Stimulated activated CD4-positive, alpha-beta T cell treated with anti-CD3 and anti-CD28 coated beads, Interleukin-12 subunit alpha, Interleukin-12 subunit beta, amount 100 ng/mL, for 48 hours (primary cell): Measurements from ENCODE around the gene RPTOR.
"Not testable (repeated sequence)": the region's sequence is repeated elsewhere in the genome, so short reads cannot be mapped to it uniquely, and the experiment has no call there.

Experiments
- DNase-seq, 3 donors: peaks; one replicate each; pipeline ENCODE4 v3.0.0-alpha.2; 2020; ENCODE audit warnings: low read depth in 2 of 3, low spot score in 1 of 3

Gene RPTOR

DNA sequence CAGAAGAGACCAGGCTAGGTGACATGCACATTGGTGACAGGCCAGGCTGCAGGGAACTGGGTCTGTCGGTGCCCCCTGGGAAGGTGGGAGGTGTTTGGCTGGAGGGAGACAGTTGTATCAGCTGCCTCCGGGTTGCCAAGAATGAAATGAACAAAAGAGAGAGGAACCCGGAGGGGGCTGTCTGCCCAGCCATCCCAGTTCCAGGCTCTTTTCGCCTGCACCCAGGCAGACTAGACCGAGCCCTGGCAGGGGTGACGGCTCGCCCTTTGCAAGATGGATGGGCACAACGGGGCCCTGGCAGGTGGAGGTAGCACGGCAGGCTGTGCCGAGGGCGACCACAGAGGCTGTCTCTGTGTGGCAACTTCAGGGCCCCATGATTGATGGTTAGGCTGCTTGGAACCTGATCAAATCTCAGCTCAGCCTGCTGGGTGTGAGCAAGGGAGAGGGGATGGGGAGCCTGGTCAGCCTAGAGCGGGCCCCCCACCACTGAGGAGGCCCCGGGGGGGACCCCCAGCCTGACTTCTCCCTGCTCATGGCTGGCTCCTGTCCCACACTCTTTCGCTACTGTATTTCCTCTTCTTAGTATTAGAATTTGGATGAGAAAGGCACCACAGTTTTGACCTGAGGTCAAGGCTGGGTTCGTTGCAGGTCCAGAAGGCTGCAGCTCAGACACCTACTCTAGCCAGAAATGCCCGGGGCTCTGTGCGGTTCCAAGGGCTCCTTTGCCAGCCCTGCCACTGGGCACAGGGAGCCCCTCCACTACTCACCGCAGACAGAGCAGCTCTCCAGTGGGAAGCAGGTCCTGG lies 328.1 kb downstream of the RPTOR start:
- DNase-seq: no peak

DNA sequence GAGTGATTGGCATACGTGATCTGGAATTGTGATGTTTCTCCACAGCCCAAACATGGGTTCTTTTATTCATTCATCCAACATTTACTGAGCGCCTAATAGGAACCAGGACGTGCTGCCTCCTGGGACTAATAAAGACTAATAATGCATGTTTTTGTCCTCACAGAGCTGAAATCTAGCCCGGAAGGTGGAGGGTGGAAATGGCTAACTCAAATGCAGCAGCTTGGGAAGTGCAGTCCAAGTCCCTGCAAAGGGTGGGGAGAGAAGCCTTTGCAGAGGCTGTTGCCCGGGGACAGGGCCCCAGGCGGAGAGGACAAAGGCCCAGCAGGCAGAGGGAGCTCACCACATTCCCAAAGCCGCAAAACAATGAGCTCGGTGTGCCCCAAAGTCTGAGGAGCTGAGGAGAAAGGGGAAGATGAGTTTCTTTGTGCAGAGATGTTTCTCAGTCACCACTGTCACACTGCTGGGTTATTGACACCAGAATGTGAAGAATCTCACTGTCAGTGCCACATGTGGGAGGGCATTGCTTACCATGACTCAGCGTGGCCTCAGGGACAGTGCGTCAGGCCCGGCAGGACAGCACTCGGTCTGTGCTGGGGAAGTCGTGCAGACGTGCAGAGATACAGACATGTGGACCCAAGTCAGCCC lies 328.8 kb downstream of the RPTOR start:
- no peak for DNase-seq

DNA sequence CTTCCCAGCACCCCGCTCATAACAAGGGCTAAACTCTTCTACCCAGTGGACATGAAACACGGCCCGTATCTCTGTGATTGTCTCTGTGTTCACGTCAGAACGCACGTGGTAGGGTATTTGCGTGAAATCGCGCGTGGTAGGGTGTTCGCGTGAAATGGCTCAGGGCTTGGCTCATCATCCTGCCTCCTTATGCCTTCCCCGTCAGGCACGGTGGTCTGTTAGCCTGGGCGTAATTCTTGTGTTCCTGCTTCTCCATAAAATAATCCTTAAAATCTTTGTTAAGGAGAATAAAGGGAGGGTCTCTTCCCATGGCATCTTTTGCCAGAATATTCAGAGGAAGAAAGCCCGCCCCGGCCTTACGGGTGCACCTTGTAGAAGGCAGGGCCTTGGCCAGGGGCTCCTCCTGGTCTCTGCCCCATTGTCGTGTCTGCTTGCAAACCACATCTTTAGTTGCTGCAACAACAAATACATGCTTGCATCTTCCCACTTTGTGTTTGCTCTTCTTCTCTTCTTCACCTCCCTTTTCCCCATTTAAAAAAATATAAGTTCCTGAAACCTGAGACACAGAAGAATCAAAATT lies 330.3 kb downstream of the RPTOR start:
- no peak for DNase-seq

DNA sequence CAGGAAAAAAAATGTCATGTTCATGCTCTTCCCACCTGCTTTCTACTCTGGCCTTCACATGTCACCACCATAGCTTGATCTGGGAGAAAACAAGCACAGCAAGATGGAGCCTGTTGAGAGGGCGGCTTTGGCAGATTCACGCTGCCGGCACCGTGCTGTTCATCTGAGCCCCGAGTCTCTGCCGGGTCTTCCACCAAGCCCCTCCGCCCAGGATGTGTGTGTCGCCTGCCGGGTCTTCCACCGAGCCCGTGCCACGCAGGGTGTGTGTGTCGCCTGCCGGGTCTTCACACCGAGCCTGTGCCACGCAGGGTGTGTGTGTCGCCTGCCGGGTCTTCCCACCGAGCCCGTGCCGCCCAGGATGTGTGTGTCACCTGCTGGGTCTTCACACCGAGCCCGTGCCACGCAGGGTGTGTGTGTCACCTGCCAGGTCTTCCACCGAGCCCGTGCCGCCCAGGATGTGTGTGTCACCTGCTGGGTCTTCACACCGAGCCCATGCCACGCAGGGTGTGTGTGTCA lies 330.9 kb downstream of the RPTOR start:
- DNase-seq: not testable (repeated sequence)

DNA sequence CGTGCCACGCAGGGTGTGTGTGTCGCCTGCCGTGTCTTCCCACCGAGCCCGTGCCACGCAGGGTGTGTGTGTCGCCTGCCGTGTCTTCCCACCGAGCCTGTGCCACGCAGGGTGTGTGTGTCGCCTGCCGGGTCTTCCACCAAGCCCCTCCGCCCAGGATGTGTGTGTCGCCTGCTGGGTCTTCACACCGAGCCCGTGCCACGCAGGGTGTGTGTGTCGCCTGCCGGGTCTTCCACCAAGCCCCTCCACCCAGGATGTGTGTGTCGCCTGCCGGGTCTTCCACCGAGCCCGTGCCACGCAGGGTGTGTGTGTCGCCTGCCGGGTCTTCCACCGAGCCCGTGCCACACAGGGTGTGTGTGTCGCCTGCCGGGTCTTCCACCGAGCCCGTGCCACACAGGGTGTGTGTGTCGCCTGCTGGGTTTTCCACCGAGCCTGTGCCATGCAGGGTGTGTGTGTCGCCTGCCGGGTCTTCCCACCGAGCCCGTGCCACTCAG lies 331.9 kb downstream of the RPTOR start:
- DNase-seq: not testable (repeated sequence)

DNA sequence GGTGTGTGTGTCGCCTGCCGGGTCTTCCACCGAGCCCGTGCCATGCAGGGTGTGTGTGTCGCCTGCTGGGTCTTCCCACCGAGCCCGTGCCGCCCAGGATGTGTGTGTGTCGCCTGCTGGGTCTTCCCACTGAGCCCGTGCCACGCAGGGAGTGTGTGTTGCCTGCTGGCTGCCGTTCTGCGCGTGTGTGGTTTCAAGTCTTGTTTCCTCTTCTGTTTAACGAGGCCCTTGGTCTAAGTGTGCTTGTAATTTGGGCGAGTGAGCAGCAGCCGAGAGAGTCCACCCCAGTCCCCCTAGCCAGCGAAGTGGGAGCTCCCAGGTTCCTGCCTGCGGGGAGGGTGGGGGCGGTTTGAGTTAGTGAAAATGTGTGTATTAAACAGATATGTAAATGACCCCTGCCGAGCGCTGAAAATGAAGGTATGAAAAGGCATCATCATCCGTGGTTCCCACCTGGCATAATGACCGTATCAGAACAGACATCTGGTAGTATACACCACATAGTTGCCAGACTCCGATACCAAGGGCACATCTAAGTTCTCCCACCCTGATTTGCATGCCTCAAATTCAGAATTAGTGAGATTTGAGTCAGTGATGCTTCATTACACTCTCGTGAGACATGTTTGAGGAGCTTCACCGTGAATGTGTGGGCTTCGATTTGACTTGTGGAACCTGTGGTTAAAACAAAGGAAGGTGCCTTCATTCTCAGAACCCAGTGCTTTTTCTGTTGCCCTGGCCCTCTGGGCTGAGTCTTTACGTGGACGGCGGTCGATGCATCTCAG lies 332.5 kb downstream of the RPTOR start:
- peak; percentile 64 to 75 (median 70) for DNase-seq

DNA sequence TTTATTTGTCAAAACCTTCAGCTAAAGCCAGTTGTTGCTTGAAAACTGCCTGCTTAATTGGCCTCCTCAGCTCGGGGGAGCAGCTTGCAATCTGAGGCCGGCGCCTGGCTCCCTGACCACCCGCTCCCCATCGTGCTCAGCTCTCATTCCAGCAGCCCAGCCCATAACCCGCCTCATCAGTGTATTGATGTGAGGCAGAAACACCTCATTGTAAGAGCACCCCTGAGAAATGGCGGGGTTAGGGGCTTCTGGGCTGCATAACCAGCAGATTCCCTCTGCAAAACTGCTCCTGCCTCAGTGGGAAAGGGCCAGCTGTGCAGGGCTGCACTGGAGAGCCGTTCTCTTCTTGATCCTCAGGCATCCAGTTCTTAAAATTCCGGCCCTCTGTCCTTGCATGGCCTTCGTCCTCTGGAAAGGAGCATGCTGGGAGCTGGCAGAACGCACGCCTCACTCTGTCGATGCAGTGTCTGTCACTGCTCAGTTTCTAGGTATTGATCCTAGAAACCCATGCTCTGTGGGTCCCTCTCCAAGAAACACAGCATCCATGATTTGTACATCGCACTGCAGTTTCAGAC lies 333.2 kb downstream of the RPTOR start:
- DNase-seq: no peak

DNA sequence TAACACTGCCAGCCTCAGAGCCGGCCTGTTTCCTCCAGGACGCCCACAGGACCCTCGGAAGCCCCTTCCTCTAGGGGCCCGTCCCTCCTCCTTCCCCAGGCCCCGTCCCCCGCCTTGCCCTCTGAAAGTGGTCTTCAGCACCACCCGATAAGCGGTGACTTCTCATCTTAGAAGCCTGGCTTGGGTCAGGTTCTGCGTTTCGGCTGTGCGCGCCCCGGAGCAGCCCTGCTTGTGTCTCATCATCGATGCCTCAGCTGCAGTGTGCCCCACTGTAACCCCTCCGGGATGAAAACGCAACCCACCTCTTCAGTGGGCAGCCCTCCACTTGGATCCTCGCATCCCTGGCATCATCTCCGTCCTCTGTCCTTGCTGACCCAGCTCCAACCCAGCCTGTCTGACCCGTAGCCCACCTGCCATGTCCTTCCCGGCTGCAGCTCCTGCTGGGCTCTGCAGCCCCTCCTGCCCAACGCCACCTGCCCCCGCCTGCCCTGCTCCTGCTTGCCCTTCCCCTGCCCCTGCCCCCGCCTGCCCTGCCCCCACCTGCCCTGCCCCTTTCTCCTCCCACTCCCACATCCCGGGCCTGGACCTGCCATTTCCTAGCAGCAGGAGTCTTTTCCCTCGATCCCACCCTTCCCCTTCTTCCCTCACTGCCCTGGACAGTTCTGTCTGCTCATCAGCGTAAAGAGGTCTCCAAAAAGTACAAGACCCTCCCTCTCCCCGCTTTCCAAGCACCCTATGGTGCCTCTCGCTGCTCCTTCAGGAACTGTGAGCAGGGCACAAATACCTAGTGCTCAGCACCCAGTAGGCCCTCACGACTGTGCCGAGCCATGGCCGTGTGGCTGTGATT lies 334.5 kb downstream of the RPTOR start:
- no peak for DNase-seq

DNA sequence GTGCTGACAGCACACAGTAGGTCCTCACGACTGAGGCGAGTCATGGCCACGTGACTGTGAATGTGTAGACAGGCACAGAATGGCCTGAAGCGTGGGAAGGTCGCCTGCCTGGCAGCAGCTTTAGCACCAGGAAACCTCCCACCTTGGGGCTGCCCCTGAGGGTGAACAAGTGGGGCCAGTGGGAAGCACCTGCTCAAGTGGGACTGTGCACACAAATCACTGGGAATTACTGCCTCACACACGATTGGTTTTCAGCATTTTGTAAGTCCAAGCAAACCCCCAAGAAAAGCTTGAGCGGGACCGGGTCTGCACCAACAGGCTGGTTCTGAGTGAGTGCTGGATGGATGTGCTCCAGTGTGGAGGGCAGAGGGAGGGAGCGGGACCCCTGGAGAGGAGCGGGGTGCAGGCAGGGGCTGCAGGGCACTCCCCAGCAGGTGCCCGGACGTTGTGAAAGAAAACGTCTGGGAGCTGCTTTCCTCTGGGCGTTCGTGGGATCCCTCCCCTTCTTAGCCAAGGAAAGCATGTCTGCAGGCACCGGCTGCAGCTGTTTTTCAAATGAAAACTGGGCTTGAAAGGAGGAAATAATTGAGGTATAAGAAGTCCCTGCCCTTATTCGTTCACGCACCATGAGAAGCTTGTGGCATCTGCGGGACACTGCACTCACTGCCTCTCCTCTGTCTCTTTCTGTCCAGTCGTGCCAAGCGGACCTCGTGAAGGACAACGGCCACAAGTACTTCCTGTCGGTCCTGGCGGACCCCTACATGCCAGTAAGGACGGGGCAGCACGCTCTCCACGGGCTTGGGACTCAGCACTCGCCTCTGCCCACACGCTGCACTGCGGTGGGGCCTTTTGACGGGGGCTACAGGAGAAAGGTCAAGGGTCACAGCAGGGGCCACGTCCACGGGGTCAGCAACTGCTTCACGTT lies 335.3 kb downstream of the RPTOR start:
- no peak for DNase-seq

DNA sequence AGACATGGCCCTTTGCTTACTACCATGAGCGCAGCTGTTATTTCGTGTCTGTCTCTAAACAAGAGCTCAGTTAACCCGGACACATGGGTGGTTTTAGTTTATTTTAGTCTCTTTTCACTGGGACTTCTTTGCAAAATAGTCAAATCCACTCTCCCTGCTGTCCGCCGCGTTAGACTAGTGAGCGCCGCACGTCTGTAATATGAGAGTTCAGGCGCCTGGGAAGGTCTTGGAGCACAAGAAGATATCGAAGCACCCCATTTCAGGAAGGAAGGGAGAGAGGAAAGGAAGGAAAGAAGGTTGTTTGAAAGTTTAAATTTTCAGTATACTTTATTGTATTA lies 336.0 kb downstream of the RPTOR start:
- no peak for DNase-seq

DNA sequence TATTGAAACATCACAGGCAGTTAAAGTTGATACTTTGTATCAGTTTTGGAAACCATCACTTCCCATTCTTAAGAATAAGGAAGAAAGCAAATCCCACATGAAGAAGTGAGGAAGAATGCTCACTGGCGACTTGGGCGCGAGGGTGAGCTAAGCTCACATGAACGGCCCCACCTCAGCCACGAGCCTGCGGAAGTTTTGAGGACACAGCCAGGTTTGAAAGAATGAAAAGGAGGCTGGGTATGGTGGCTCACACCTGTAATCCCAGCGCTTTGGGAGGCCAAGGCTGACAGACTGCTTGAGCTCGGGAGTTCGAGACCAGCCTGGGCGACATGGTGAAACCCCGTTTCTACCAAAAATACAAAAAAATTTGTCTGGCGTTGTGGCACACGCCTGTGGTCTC lies 336.7 kb downstream of the RPTOR start:
- no peak for DNase-seq

DNA sequence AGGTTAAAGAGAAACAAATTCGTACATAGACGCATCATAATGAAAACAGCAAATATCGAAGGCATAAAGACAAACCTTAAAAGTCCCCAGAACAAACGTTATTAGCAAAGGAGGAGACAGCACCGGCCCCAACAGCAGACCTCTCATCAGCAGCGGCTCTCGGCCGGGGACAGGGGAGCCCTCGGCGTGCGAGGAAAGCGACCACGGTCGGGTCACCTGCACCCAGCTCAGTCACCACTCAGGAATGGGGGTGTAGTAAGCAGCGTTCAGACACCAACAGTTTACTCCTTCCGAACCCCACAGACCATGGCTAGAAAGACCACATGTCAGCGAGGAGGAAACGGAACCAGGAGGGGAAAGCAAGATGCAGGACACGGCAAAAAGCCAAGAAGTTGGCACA lies 337.7 kb downstream of the RPTOR start:
- no peak for DNase-seq

DNA sequence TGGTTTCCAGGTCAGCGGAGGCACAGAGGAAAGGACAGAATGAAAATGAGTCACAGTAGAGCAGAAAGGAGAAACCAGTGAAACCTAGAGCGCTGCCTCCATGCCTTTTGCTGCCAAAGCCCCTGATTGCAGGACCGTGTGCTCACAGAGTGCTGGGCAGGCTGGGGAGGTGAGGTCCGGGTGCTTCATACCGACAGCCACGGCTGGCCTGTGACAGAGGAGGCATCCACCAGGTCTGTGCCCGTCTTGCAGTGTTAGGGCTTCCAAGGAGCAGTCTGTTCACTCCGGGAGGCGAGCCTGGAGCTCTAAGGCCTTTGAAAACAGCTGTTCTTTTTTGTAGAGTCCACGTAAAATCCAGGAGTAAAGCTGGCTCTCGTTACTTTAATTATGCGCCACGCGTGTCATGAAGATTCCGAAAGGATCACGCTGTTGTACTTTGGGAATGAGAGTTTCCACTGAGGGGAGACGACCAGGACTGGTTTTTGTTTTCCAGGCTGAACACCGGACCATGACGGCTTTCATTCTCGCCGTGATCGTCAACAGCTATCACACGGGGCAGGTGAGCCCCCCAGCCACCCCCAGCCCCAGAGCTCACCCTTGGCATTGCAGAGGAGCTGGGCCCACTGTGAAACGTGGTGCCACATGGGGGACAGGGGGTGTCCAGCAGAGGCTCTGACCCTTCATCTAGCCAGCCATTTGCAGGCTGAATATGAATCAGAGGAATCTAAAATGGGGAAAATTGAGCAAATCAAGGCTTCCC lies 338.5 kb downstream of the RPTOR start:
- no peak for DNase-seq

DNA sequence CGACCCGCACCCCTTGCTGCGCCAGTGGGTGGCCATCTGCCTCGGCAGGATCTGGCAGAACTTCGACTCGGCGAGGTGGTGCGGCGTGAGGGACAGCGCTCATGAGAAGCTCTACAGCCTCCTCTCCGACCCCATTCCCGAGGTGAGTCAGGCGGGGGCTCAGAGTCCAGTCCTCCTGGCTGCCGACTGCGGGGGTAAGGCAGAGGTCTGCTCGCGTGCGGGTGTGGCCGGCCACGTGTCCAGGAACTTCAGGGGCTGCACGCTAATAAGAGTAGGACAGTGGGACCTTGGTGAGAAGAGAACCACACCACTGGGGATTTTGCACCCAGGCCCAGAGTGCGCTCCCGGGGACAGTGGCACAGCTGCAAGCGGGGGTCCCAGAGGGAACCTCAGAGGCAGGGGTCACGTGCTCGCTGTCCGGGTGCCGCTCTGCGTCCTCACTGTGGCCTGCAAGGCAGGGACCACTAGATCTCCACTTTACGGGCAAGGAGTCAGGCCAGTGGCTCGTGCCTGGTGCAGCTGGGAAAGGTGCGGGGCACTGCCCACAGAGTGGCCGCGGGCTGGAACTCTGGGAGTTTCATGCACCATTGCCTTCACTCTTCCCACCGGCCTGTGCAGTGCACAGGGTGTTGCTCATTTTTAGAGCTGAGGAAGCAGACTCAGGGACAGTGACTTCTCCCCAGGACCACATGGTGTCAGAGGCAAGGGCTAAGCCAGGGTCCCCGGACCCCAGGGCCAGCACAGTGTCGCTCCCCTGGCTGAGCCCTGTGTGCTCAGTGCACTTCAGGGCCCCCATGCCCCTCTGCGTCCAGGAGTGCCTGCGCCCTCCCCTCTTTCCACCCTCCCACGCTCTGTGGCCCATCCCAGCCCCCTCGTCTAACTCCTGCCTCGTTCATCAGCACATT lies 339.4 kb downstream of the RPTOR start:
- DNase-seq: no peak

DNA sequence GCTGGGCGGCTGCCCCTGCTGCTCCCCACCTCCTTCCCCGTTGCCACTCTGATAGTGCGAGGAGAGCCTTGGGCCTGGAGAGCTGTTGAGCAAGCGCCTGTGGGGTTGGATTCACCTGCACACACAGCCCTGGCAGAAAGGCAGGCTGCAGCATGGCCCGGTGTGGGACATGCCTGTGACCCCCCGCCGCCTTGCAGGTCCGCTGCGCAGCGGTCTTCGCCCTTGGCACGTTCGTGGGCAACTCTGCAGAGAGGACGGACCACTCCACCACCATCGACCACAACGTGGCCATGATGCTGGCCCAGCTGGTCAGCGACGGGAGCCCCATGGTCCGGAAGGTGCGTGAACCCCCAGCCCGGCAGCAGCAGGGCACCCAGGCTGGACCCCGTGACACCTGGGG lies 340.2 kb downstream of the RPTOR start:
- DNase-seq: no peak

DNA sequence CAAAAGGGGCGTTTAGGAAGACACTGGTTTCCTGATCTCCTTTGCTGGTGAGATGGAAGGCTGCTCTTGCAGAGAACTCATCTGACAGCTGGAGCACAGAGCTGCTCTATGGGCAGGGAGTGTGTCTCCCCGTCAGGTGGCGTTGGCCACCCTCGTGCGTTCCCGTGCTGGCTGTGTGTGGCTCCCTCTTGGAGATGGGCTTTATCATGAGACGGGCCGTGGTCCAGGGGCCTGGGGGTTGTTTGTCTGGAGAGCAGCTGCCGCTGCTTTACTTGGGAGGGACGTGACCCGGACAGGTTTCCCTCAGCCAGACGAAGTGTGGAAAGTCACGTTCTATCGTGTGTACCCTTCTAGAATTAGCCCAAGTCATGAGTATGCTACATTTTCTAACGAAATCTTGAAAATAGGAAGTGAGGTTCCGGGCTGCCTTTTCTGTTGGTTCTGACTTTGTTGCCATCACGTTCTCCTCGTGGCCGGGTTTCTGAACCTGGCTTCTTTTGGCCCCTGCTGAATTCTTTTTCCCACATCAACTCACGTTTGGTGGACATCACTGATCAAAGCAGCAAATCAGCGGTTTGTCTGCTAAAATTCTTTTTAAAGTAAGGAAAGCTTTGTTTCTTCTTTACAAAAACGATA lies 341.4 kb downstream of the RPTOR start:
- no peak for DNase-seq
